Measurements from ENCODE around the gene RAB44. TPM values are rescaled to one million over a fixed set of nuclear protein-coding genes. Genes with fewer than 3 reads are reported as not detected.

Gene RAB44
- total RNA-seq, 1 experiment from 2014 or later, result 0.05 TPM

DNA sequence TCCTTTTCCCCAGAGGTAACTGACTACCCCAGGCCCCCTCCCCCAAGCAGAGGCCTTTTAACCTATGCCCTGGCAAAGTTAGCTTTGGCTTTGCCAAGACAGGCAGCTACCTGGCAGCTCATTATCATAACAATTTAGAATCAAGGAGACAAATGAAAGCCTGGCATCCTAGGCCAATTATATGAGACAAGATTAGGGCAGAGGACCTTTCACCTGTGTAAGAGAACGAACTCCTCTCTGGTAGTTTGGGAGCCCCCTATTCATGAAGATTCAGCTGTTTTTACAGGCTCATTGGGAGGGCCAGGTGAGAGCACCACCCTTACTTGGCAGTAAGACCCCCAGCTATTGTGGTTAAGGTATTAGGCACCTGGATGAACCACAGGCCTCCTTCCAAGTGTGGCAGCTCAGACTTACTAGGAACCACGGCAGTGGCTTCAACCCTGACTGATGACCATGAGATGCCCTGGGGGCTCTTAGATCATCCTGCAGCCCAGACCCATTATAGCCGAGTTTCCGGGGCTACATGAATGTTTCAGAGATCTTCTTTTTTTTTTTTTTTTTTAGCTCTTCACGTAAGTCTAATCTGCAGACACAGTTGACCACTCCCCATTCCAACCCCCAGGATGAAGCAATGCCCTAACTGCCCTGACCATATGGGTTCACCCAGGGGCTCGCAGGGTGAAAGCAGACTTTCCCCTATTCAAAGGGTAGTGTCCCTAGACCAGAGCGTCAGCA, 56.2 kb downstream of the RAB44 start:
- no peak for ATAC-seq
- ChIA-PET POLR2A (no interaction called here), RAD21 (ENCODE audit: low non-redundant PET in 1 of 2, low total read pairs in 2 of 2, uncharacterized antibody in 2 of 2, unreplicated experiment in 2 of 2) (no interaction called here), CTCF (interaction anchor here (2.1 kb wide), 1 partner anchor 11 kb away, joined by 9 read pairs; no protein-coding TSS in a partner anchor)
- no peak overlapping the region for H3K4me2 ChIP-seq (ENCODE audit: low read length)
- no peaks in the 10 kb centered on the region for H3K9me2 ChIP-seq (ENCODE audit: insufficient read depth)
- no peaks in the 10 kb centered on the region for H3K27me3 ChIP-seq (ENCODE audit: insufficient read depth, low read length)
- peaks cover 0 to 2% of the 10 kb centered on the region in 2 experiments; a peak in 2 of 4 replicates for H3K9me3 ChIP-seq (ENCODE audit: control insufficient read depth in 1 of 2, insufficient read depth in 1 of 2, low read depth in 1 of 2, low read length in 2 of 2)
- H3K36me3 ChIP-seq (ENCODE audit: control insufficient read depth in 1 of 2, insufficient read depth in 2 of 2, low read length in 2 of 2), result no peaks in the 10 kb centered on the region
- no peaks in the 10 kb centered on the region for H3K79me2 ChIP-seq (ENCODE audit: insufficient read depth, low read length)
- no peak overlapping the region for H3K9ac ChIP-seq (ENCODE audit: low read length)
- no peak overlapping the region for H3K27ac ChIP-seq (ENCODE audit: low read depth, low read length)
- H3K4me1 ChIP-seq (ENCODE audit: control insufficient read depth in 1 of 2, insufficient read depth in 2 of 2, low read length in 2 of 2), result peaks cover 7 to 34% of the 10 kb centered on the region in 2 experiments; a peak in 3 of 4 replicates
- BruUV-seq (replicated peaks), result no TSS peak
- no peak overlapping the region for H3K4me3 ChIP-seq (replicated peaks in 1 of 2; ENCODE audit: low read depth in 1 of 2, low read length in 2 of 2)
- intact Hi-C loops (cut with micrococcal nuclease), result no loop called here
- no peak for DNase-seq (ENCODE audit: low read depth, low spot score)
- TF ChIP-seq SIN3A (IDR thresholded peaks at IDR 0.05; ENCODE audit: low read depth), result no peak
- TF ChIP-seq ZBTB33 (IDR thresholded peaks at IDR 0.05; ENCODE audit: extremely low read depth, insufficient replicate concordance, low read length), result no peak
- no peak for TF ChIP-seq RAD21 (IDR thresholded peaks at IDR 0.05; ENCODE audit: low read depth)
- no peak for TF ChIP-seq CTCF (IDR thresholded peaks at IDR 0.05 in 2 of 3, conservative IDR thresholded peaks at IDR 0.05 in 1 of 3; ENCODE audit: borderline replicate concordance in 1 of 3, insufficient read depth in 1 of 3, low read depth in 2 of 3, low read length in 2 of 3)
- TF ChIP-seq POLR2A (IDR thresholded peaks at IDR 0.05; ENCODE audit: borderline replicate concordance, extremely low read depth, insufficient read depth, insufficient read length), result no peak
- TF ChIP-seq JUND (IDR thresholded peaks at IDR 0.05), result no peak
- no peak overlapping the region for H2AFZ ChIP-seq (ENCODE audit: low read depth, low read length, poor library complexity, severe bottlenecking)
- no peaks in the 10 kb centered on the region for H4K20me1 ChIP-seq (ENCODE audit: insufficient read depth)

All from HCT116 (cell line).